ENCODE measurements around the gene ZNF524. TPM values are rescaled to one million over a fixed set of nuclear protein-coding genes. Genes with fewer than 3 reads are reported as not detected.

The ZNF524 gene
- total and polyA plus RNA-seq, 4 donors = 13.2 to 38.8 (median 15.4) TPM

- WGBS, 2 donors = 88% methylated on average over 28 of the region's 28 CpGs
- intact Hi-C loops (cut with DNase I) = no loop called here
- Histone ChIP-seq H3K36me3 (ENCODE audit: control insufficient read depth in 1 of 2, insufficient read depth in 2 of 2, low read length in 1 of 2) (no peaks in the 10 kb centered on the region), H3K27me3 (ENCODE audit: control insufficient read depth in 1 of 2, insufficient read depth in 2 of 2, low read length in 1 of 2) (no peaks in the 10 kb centered on the region), H3K4me3 (ENCODE audit: low read length in 2 of 2) (no peak overlapping the region), H3K27ac (ENCODE audit: low read depth in 1 of 2, low read length in 2 of 2) (no peak overlapping the region), H3K9me3 (ENCODE audit: control insufficient read depth, low read length) (no peaks in the 10 kb centered on the region), H3K4me1 (ENCODE audit: control insufficient read depth in 1 of 2, insufficient read depth in 2 of 2, low read length in 2 of 2) (peaks cover 0 to 3% of the 10 kb centered on the region in 2 donors)
- DNase-seq (no peak), ATAC-seq (ENCODE audit: low FRiP score) (no peak)
These were observed 44.9 kb downstream of the ZNF524 start for GRCh38 chr19:55644842-55645511.

GRCh38 chr19:55645512-55645881 is 45.4 kb downstream of the ZNF524 start:
- DNase-seq (no peak), ATAC-seq (ENCODE audit: low FRiP score) (no peak)
- Histone ChIP-seq H3K9me3 (ENCODE audit: control insufficient read depth, low read length) (no peaks in the 10 kb centered on the region), H3K27ac (ENCODE audit: low read depth in 1 of 2, low read length in 2 of 2) (no peak overlapping the region), H3K27me3 (ENCODE audit: control insufficient read depth in 1 of 2, insufficient read depth in 2 of 2, low read length in 1 of 2) (no peaks in the 10 kb centered on the region), H3K36me3 (ENCODE audit: control insufficient read depth in 1 of 2, insufficient read depth in 2 of 2, low read length in 1 of 2) (no peaks in the 10 kb centered on the region), H3K4me3 (ENCODE audit: low read length in 2 of 2) (no peak overlapping the region), H3K4me1 (ENCODE audit: control insufficient read depth in 1 of 2, insufficient read depth in 2 of 2, low read length in 2 of 2) (peaks cover 0 to 3% of the 10 kb centered on the region in 2 donors)
- 61 to 63% methylated on average over 5 of the region's 5 CpGs for WGBS, 2 donors
- intact Hi-C loops (cut with DNase I) = no loop called here

- no peaks in the 10 kb centered on the region for H3K27me3 ChIP-seq (ENCODE audit: control insufficient read depth in 1 of 2, insufficient read depth in 2 of 2, low read length in 1 of 2)
- DNase-seq = no peak
- peaks cover 0 to 3% of the 10 kb centered on the region in 2 donors for H3K4me1 ChIP-seq (ENCODE audit: control insufficient read depth in 1 of 2, insufficient read depth in 2 of 2, low read length in 2 of 2)
- peak overlapping the region in 1 of 2 donors; percentile 74 for H3K4me3 ChIP-seq (ENCODE audit: low read length in 2 of 2)
- no peak overlapping the region for H3K27ac ChIP-seq (ENCODE audit: low read depth in 1 of 2, low read length in 2 of 2)
- intact Hi-C loops (cut with DNase I) = no loop called here
- no peaks in the 10 kb centered on the region for H3K36me3 ChIP-seq (ENCODE audit: control insufficient read depth in 1 of 2, insufficient read depth in 2 of 2, low read length in 1 of 2)
- ATAC-seq (ENCODE audit: low FRiP score) = no peak
- no peaks in the 10 kb centered on the region for H3K9me3 ChIP-seq (ENCODE audit: control insufficient read depth, low read length)
- 40 to 42% methylated on average over 14 of the region's 14 CpGs for WGBS, 2 donors
These were observed 47.0 kb downstream of the ZNF524 start for GRCh38 chr19:55646889-55647731.

- H3K4me1 ChIP-seq (ENCODE audit: control insufficient read depth in 1 of 2, insufficient read depth in 2 of 2, low read length in 2 of 2) = peaks cover 0 to 3% of the 10 kb centered on the region in 2 donors
- no peaks in the 10 kb centered on the region for H3K36me3 ChIP-seq (ENCODE audit: control insufficient read depth in 1 of 2, insufficient read depth in 2 of 2, low read length in 1 of 2)
- 1% methylated on average over 73 to 87 of the region's 87 CpGs for WGBS, 2 donors
- intact Hi-C loops (cut with DNase I) = no loop called here
- no peaks in the 10 kb centered on the region for H3K9me3 ChIP-seq (ENCODE audit: control insufficient read depth, low read length)
- ATAC-seq (ENCODE audit: low FRiP score) (peak; percentile 68), DNase-seq (peak; percentile 79 to 89)
- peak within 1 kb of the TSS; percentile 55 to 74 for H3K4me3 ChIP-seq (ENCODE audit: low read length in 2 of 2)
- no peaks in the 10 kb centered on the region for H3K27me3 ChIP-seq (ENCODE audit: control insufficient read depth in 1 of 2, insufficient read depth in 2 of 2, low read length in 1 of 2)
- peak within 1 kb of the TSS in 1 of 2 donors; percentile 4 for H3K27ac ChIP-seq (ENCODE audit: low read depth in 1 of 2, low read length in 2 of 2)
These were observed 47.9 kb downstream of the ZNF524 start, which contains the start of gene CCDC106 for GRCh38 chr19:55647732-55648584. CCDC106 (plus strand) TSS chr19:55648212; CDS start chr19:55649047, 835 bp downstream.

GRCh38 chr19:55648585-55649267 is 48.6 kb downstream of the ZNF524 start:
- intact Hi-C loops (cut with DNase I) = no loop called here
- H3K9me3 ChIP-seq (ENCODE audit: control insufficient read depth, low read length) = no peaks in the 10 kb centered on the region
- H3K4me1 ChIP-seq (ENCODE audit: control insufficient read depth in 1 of 2, insufficient read depth in 2 of 2, low read length in 2 of 2) = no peaks in the 10 kb centered on the region
- no peaks in the 10 kb centered on the region for H3K36me3 ChIP-seq (ENCODE audit: control insufficient read depth in 1 of 2, insufficient read depth in 2 of 2, low read length in 1 of 2)
- H3K27ac ChIP-seq (ENCODE audit: low read depth in 1 of 2, low read length in 2 of 2) = peak overlapping the region in 1 of 2 donors; percentile 4
- WGBS, 2 donors = 29 to 31% methylated on average over 25 of the region's 25 CpGs
- ATAC-seq (ENCODE audit: low FRiP score) = no peak
- peak overlapping the region; percentile 55 to 74 for H3K4me3 ChIP-seq (ENCODE audit: low read length in 2 of 2)
- DNase-seq = no peak
- H3K27me3 ChIP-seq (ENCODE audit: control insufficient read depth in 1 of 2, insufficient read depth in 2 of 2, low read length in 1 of 2) = no peaks in the 10 kb centered on the region

GRCh38 chr19:55649268-55650125 is 49.4 kb downstream of the ZNF524 start:
- DNase-seq (no peak), ATAC-seq (ENCODE audit: low FRiP score) (no peak)
- intact Hi-C loops (cut with DNase I) = loop anchor here in 1 of 2 donors (10.0 kb wide), 1 partner anchor 475 kb away; the partner anchor contains the start of gene ZNF787
- Histone ChIP-seq H3K4me3 (ENCODE audit: low read length in 2 of 2) (no peak overlapping the region), H3K27ac (ENCODE audit: low read depth in 1 of 2, low read length in 2 of 2) (no peak overlapping the region), H3K9me3 (ENCODE audit: control insufficient read depth, low read length) (no peaks in the 10 kb centered on the region), H3K36me3 (ENCODE audit: control insufficient read depth in 1 of 2, insufficient read depth in 2 of 2, low read length in 1 of 2) (no peaks in the 10 kb centered on the region), H3K4me1 (ENCODE audit: control insufficient read depth in 1 of 2, insufficient read depth in 2 of 2, low read length in 2 of 2) (no peaks in the 10 kb centered on the region), H3K27me3 (ENCODE audit: control insufficient read depth in 1 of 2, insufficient read depth in 2 of 2, low read length in 1 of 2) (no peaks in the 10 kb centered on the region)
- WGBS, 2 donors = 85 to 87% methylated on average over 17 of the region's 17 CpGs

GRCh38 chr19:55650126-55650557 is 50.1 kb downstream of the ZNF524 start:
- 82 to 84% methylated on average over 4 of the region's 4 CpGs for WGBS, 2 donors
- intact Hi-C loops (cut with DNase I) = loop anchor here in 1 of 2 donors (10.0 kb wide), 1 partner anchor 475 kb away; the partner anchor contains the start of gene ZNF787
- H3K27ac ChIP-seq (ENCODE audit: low read depth in 1 of 2, low read length in 2 of 2) = no peak overlapping the region
- no peaks in the 10 kb centered on the region for H3K9me3 ChIP-seq (ENCODE audit: control insufficient read depth, low read length)
- DNase-seq (no peak), ATAC-seq (ENCODE audit: low FRiP score) (no peak)
- H3K4me1 ChIP-seq (ENCODE audit: control insufficient read depth in 1 of 2, insufficient read depth in 2 of 2, low read length in 2 of 2) = no peaks in the 10 kb centered on the region
- no peaks in the 10 kb centered on the region for H3K27me3 ChIP-seq (ENCODE audit: control insufficient read depth in 1 of 2, insufficient read depth in 2 of 2, low read length in 1 of 2)
- no peak overlapping the region for H3K4me3 ChIP-seq (ENCODE audit: low read length in 2 of 2)
- H3K36me3 ChIP-seq (ENCODE audit: control insufficient read depth in 1 of 2, insufficient read depth in 2 of 2, low read length in 1 of 2) = no peaks in the 10 kb centered on the region
